NCI-H446 (cell line): ENCODE results near the gene LRRC32.
A peak's percentile ranks its signal among the peaks of the same experiment; 100 is the strongest.
"Not testable (repeated sequence)": the region's sequence is repeated elsewhere in the genome, so short reads cannot be mapped to it uniquely, and the experiment has no call there.

ENCODE experiments used
- DNase-seq, 2 experiments: peaks; one replicate each; lab custom pipeline; 2025; lab: John Stamatoyannopoulos, UW

Gene LRRC32

GRCh38 chr11:76610871-76611475 lies 59.6 kb downstream of the LRRC32 start:
- peak in 1 of 2 experiments; percentile 55 for DNase-seq

GRCh38 chr11:76610371-76610770 lies 60.2 kb downstream of the LRRC32 start:
- no peak for DNase-seq

GRCh38 chr11:76609736-76610370 lies 60.7 kb downstream of the LRRC32 start:
- DNase-seq, result peak in 1 of 2 experiments; percentile 59

- not testable (repeated sequence) for DNase-seq
These were observed 61.6 kb downstream of the LRRC32 start for GRCh38 chr11:76608879-76609460.

GRCh38 chr11:76608228-76608627 lies 62.3 kb downstream of the LRRC32 start:
- DNase-seq, result not testable (repeated sequence)
